Measurements from ENCODE around the gene LBP.

LBP gene

DNA sequence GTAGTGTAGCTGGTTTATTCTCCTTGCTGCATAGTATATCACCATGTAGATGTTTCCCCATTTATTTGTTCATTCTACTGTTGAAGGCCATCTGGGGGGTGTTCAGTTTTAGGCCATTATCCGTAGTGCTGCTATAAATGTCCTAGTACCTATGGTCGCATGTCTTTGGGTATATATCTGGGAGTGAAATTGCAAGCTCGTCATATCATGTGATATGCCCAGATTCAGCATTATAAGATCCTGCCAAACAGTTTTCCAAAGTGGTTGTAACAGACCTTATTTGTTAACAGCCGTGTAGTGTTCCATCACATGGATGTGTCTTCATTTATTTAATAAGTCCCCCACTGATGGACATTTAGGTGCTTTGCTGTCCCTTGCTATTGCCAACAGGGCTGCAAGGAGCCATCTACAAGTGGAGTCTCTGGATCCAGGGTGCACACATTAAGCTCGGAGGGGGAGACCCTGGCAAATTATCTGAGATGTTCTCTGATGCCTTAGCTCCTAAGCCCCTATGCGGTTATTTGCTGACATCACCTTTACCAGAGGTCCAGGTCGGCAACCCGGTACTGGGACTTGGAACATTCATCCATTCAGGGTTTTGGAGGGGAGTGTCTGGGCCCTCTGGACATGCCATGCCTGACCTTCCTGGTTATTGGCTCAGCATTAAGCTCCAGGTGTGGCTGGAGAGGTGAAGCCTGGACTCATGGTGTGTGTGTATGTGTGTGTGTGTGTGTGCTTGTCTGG, 16.9 kb downstream of the LBP start:
- Histone ChIP-seq H3K36me3 (ENCODE audit: insufficient read depth) (no peaks in the 10 kb centered on the region), H3K4me1 (ENCODE audit: low read depth, poor library complexity, severe bottlenecking) (no peaks in the 10 kb centered on the region), H3K9ac (no peak overlapping the region), H4K20me1 (ENCODE audit: insufficient read depth) (no peaks in the 10 kb centered on the region), H3K27ac (no peak overlapping the region), H3K27me3 (ENCODE audit: insufficient read depth, low read depth) (no peaks in the 10 kb centered on the region), H3K4me3 (IDR thresholded peaks at IDR 0.05; ENCODE audit: insufficient read depth, low read depth, low read length) (no peak overlapping the region), H2AFZ (ENCODE audit: low read depth) (no peak overlapping the region), H3K4me2 (no peak overlapping the region), H3K79me2 (ENCODE audit: insufficient read depth, low read depth) (no peaks in the 10 kb centered on the region)
- TF ChIP-seq, protein P1, sequence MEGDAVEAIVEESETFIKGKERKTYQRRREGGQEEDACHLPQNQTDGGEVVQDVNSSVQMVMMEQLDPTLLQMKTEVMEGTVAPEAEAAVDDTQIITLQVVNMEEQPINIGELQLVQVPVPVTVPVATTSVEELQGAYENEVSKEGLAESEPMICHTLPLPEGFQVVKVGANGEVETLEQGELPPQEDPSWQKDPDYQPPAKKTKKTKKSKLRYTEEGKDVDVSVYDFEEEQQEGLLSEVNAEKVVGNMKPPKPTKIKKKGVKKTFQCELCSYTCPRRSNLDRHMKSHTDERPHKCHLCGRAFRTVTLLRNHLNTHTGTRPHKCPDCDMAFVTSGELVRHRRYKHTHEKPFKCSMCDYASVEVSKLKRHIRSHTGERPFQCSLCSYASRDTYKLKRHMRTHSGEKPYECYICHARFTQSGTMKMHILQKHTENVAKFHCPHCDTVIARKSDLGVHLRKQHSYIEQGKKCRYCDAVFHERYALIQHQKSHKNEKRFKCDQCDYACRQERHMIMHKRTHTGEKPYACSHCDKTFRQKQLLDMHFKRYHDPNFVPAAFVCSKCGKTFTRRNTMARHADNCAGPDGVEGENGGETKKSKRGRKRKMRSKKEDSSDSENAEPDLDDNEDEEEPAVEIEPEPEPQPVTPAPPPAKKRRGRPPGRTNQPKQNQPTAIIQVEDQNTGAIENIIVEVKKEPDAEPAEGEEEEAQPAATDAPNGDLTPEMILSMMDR (conservative IDR thresholded peaks at IDR 0.05; ENCODE audit: low read depth, low read length): no peak

DNA sequence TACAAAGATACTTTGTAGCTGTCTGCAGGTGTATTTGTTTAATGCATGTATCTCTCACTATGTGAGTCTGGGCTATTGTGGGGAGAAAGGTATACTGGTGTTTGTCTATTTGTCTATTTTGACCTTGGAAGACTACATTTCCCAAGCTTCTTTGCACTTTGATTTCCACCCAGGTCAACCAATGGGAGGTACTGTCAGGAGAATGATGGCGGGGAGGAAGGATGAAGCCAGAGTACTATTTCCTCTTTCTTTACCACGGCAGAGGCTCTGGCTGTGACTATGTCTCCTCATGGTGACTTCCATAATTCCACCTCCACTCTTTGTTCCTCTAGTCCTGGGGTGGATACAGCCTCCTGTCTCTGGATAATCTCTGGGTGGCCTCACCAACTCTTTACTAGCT, 23.1 kb downstream of the LBP start:
- H3K36me3 ChIP-seq (ENCODE audit: insufficient read depth): no peaks in the 10 kb centered on the region
- no peak overlapping the region for H3K9ac ChIP-seq
- no peaks in the 10 kb centered on the region for H3K27me3 ChIP-seq (ENCODE audit: insufficient read depth, low read depth)
- TF ChIP-seq, protein P1 (conservative IDR thresholded peaks at IDR 0.05; ENCODE audit: low read depth, low read length): no peak
- H3K4me3 ChIP-seq (IDR thresholded peaks at IDR 0.05; ENCODE audit: insufficient read depth, low read depth, low read length): no peak overlapping the region
- H3K4me2 ChIP-seq: no peak overlapping the region
- no peak overlapping the region for H3K27ac ChIP-seq
- no peaks in the 10 kb centered on the region for H3K79me2 ChIP-seq (ENCODE audit: insufficient read depth, low read depth)
- H4K20me1 ChIP-seq (ENCODE audit: insufficient read depth): no peaks in the 10 kb centered on the region
- H3K4me1 ChIP-seq (ENCODE audit: low read depth, poor library complexity, severe bottlenecking): no peaks in the 10 kb centered on the region
- peak overlapping the region; percentile 61 for H2AFZ ChIP-seq (ENCODE audit: low read depth)

DNA sequence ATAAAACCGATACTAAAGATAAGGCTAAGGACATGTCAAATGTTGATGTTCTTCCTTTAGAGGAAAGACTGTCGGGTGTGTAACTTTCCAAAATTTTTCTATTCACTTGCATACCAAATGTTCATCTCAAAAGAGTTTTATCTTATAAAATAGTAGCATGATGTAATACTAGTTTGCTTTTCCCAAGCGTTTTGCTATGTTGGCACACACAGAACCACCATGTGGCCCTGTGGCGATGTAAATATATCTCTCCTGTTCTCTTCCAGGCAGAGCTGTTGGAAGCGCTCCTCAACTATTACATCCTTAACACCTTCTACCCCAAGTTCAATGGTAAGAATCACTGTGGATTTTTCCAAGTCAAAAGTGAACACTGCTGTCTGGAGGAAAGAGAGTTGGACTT, 26.5 kb downstream of the LBP start:
- TF ChIP-seq, protein P1 (conservative IDR thresholded peaks at IDR 0.05; ENCODE audit: low read depth, low read length): no peak

DNA sequence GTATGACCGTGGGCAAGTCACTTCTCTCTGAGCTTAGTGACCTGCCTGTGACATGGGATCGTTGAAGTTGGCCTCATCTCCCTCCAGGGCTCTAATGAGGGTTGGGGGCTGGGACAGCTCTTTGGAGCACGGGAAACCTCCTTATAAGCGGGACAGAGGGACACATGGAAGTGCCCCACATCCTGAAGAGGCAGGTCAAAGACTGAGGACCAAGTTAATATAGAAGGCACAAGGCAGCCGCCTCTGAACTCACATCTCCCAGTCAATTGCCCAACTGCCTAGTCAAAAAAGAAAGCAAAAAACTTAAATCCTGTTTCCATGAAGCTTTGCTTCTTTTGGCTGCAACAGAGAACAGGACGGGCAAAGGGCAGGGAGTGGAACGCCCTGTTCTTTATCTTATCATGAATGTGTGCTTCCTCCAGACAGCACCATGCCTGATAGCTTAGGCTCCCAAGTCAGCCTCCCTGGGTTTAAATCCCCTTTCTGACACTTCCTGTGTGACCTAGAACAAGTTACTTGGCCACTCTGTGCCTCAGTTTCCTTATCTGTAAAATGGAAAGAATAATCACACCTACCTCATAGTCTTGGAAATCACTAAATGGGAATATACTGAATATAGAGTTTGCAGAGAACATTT, 27.1 kb downstream of the LBP start:
- no peak overlapping the region for H3K27ac ChIP-seq
- no peak overlapping the region for H2AFZ ChIP-seq (ENCODE audit: low read depth)
- TF ChIP-seq, protein P1 (conservative IDR thresholded peaks at IDR 0.05; ENCODE audit: low read depth, low read length): no peak
- no peak overlapping the region for H3K9ac ChIP-seq
- no peaks in the 10 kb centered on the region for H3K27me3 ChIP-seq (ENCODE audit: insufficient read depth, low read depth)
- no peak overlapping the region for H3K4me2 ChIP-seq
- H3K4me1 ChIP-seq (ENCODE audit: low read depth, poor library complexity, severe bottlenecking): no peaks in the 10 kb centered on the region
- H3K4me3 ChIP-seq (IDR thresholded peaks at IDR 0.05; ENCODE audit: insufficient read depth, low read depth, low read length): no peak overlapping the region
- no peaks in the 10 kb centered on the region for H4K20me1 ChIP-seq (ENCODE audit: insufficient read depth)
- no peaks in the 10 kb centered on the region for H3K79me2 ChIP-seq (ENCODE audit: insufficient read depth, low read depth)
- H3K36me3 ChIP-seq (ENCODE audit: insufficient read depth): no peaks in the 10 kb centered on the region

More for the DNA sequence above, 26.5 kb downstream of the LBP start:
- Histone ChIP-seq H3K27ac (no peak overlapping the region), H3K4me2 (no peak overlapping the region), H3K27me3 (ENCODE audit: insufficient read depth, low read depth) (no peaks in the 10 kb centered on the region), H3K36me3 (ENCODE audit: insufficient read depth) (no peaks in the 10 kb centered on the region), H3K79me2 (ENCODE audit: insufficient read depth, low read depth) (no peaks in the 10 kb centered on the region), H2AFZ (ENCODE audit: low read depth) (no peak overlapping the region), H3K4me1 (ENCODE audit: low read depth, poor library complexity, severe bottlenecking) (no peaks in the 10 kb centered on the region), H4K20me1 (ENCODE audit: insufficient read depth) (no peaks in the 10 kb centered on the region), H3K4me3 (IDR thresholded peaks at IDR 0.05; ENCODE audit: insufficient read depth, low read depth, low read length) (no peak overlapping the region), H3K9ac (no peak overlapping the region)
